Measurements from ENCODE around the gene PTCHD1. TPM values are rescaled to one million over a fixed set of nuclear protein-coding genes. Genes with fewer than 3 reads are reported as not detected.

Gene PTCHD1
- total and polyA plus RNA-seq, 10 of the 15 experiments (the other 5 are each of a cell fraction or from before 2014, with no cell fraction given) = not detected

DNA sequence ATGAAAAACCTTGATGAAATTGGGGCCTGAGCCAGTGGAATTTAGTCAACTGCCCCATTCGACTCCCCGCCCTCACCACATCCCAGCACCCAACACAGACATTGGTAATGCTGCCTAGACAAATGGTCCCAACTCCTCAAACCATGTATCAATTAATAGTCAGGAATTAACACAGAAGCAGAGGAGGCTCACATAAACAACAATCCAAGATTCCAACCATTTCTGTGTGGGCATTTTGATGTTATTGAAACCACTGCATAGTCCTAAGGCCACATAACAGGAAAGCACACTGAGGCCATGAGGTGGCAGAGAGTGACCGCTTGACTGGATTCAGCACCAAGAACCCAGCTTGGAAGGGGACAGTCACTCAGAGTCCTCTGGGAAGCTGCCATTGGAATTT lies 22.5 kb upstream of the PTCHD1 start:
- no peak overlapping the region for H3K9ac ChIP-seq (ENCODE audit: control insufficient read depth, insufficient read depth, low read length)
- DNase-seq (ENCODE audit: low read depth, low spot score) (no peak), ATAC-seq (no peak), FAIRE-seq (no peak)
- in situ Hi-C loops (cut with MboI) = no loop called here
- H3K4me3 ChIP-seq = no peak overlapping the region
- 40% methylated on average over 3 of the region's 3 CpGs for WGBS (ENCODE audit: insufficient coverage, insufficient replicate concordance, low lambda C conversion rate, missing lambda C conversion rate)
- ChIA-PET CTCF (interaction anchor here (0.7 to 1.2 kb wide), 2 partner anchors 8 to 11 kb away, joined by 3 to 4 read pairs; no protein-coding TSS in a partner anchor), SMC1A (ENCODE audit: uncharacterized antibody, unreplicated experiment) (interaction anchor here (1.4 kb wide), 1 partner anchor 9 kb away, joined by 3 read pairs; no protein-coding TSS in a partner anchor), POLR2A (no interaction called here), RAD21 (ENCODE audit: unreplicated experiment) (no interaction called here)
- no peaks in the 10 kb centered on the region for H3K79me2 ChIP-seq (ENCODE audit: control insufficient read depth, insufficient read depth, low read length)
- TF ChIP-seq, protein P1, sequence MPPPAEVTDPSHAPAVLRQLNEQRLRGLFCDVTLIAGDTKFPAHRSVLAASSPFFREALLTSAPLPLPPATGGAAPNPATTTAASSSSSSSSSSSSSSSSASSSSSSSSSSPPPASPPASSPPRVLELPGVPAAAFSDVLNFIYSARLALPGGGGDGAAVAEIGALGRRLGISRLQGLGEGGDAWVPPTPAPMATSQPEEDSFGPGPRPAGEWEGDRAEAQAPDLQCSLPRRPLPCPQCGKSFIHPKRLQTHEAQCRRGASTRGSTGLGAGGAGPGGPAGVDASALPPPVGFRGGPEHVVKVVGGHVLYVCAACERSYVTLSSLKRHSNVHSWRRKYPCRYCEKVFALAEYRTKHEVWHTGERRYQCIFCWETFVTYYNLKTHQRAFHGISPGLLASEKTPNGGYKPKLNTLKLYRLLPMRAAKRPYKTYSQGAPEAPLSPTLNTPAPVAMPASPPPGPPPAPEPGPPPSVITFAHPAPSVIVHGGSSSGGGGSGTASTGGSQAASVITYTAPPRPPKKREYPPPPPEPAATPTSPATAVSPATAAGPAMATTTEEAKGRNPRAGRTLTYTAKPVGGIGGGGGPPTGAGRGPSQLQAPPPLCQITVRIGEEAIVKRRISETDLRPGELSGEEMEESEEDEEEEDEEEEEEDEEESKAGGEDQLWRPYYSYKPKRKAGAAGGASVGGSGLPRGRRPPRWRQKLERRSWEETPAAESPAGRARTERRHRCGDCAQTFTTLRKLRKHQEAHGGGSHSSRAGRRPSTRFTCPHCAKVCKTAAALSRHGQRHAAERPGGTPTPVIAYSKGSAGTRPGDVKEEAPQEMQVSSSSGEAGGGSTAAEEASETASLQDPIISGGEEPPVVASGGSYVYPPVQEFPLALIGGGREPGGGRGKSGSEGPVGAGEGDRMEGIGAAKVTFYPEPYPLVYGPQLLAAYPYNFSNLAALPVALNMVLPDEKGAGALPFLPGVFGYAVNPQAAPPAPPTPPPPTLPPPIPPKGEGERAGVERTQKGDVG (CRISPR knock-in tag; IDR thresholded peaks at IDR 0.05) = no peak
- TF ChIP-seq CREB1 (IDR thresholded peaks at IDR 0.05; ENCODE audit: low read depth) = no peak
- no peak for TF ChIP-seq SREBF2 (IDR thresholded peaks at IDR 0.05; ENCODE audit: low read length)
- TF ChIP-seq CBFB (IDR thresholded peaks at IDR 0.05; ENCODE audit: low read depth) = no peak
- no peak for TF ChIP-seq ATF2 (IDR thresholded peaks at IDR 0.05; ENCODE audit: low read length)
- no peak for TF ChIP-seq STAT1 (conservative IDR thresholded peaks at IDR 0.05)
- TF ChIP-seq IKZF1 (conservative IDR thresholded peaks at IDR 0.05) = no peak
- no peak for TF ChIP-seq SMARCA5 (IDR thresholded peaks at IDR 0.05)
- intact Hi-C loops (cut with micrococcal nuclease; ENCODE audit: unreplicated experiment) = loop anchor here (10.0 kb wide), 1 partner anchor 243 kb away; no protein-coding TSS in a partner anchor
- peaks cover 0 to 2% of the 10 kb centered on the region in 2 experiments; a peak in 1 of 4 replicates for H3K27me3 ChIP-seq (replicated peaks in 1 of 2; ENCODE audit: control insufficient read depth in 2 of 2, insufficient read depth in 2 of 2, low read length in 1 of 2)
- H3K36me3 ChIP-seq (ENCODE audit: control insufficient read depth in 2 of 2, insufficient read depth in 2 of 2, low read length in 1 of 2) = no peaks in the 10 kb centered on the region
- no peaks in the 10 kb centered on the region for H3K9me3 ChIP-seq (replicated peaks; ENCODE audit: control insufficient read depth, insufficient read depth, low read length)
- no peak overlapping the region for H2AFZ ChIP-seq (ENCODE audit: control insufficient read depth, low read depth, low read length)
- H3K4me2 ChIP-seq (ENCODE audit: control insufficient read depth, insufficient read depth) = no peak overlapping the region
- H4K20me1 ChIP-seq (ENCODE audit: control insufficient read depth, insufficient read depth) = no peaks in the 10 kb centered on the region
- no peaks in the 10 kb centered on the region for H3K4me1 ChIP-seq (ENCODE audit: control insufficient read depth, insufficient read depth, low read length)
- H3K27ac ChIP-seq (ENCODE audit: control insufficient read depth, insufficient read depth) = no peak overlapping the region
- no TSS peak for BruUV-seq (replicated peaks)

All from GM12878 (cell line).